Astrocyte (in vitro differentiated cells and primary cell): ENCODE data around the gene HMCN2. TPM values are rescaled to one million over a fixed set of nuclear protein-coding genes. Genes with fewer than 3 reads are reported as not detected.
A peak's percentile ranks its signal among the peaks of the same experiment; 100 is the strongest.

Source experiments
- DNase-seq: peaks from one replicate; pipeline ENCODE4 v3.0.0-alpha.2; 2010; ENCODE audit warnings: low read depth
- FAIRE-seq: peaks from 2 replicates; lab custom pipeline; 2011; peaks lifted over from hg19 to GRCh38; lab: Jason Lieb, UNC
- H2AFZ ChIP-seq: 2 replicates; pipeline ENCODE4 v1.6.0; 2012; ENCODE audit warnings: low read depth, low read length, inconsistent platforms
- H3K27ac ChIP-seq: 2 replicates; pipeline ENCODE4 v1.5.1; 2011; ENCODE audit warnings: low read depth, low read length, inconsistent platforms
- H3K27me3 ChIP-seq: 2 replicates; pipeline ENCODE4 v1.6.0; 2011; ENCODE audit warnings: low read length, inconsistent platforms; ENCODE audit not compliant: insufficient read depth
- H3K36me3 ChIP-seq: 2 replicates; pipeline ENCODE4 v1.5.1; 2011; ENCODE audit warnings: low read length, inconsistent platforms; ENCODE audit not compliant: insufficient read depth
- H3K4me1 ChIP-seq: 2 replicates; pipeline ENCODE4 v1.5.1; 2011; ENCODE audit warnings: low read length, inconsistent platforms; ENCODE audit not compliant: insufficient read depth
- H3K4me2 ChIP-seq: 2 replicates; pipeline ENCODE4 v1.6.0; 2012; ENCODE audit warnings: low read length, inconsistent platforms
- H3K4me3 ChIP-seq: 2 replicates; pipeline ENCODE4 v1.5.1; 2011; ENCODE audit warnings: low read depth, mild to moderate bottlenecking, low read length, inconsistent platforms; ENCODE audit not compliant: insufficient read depth
- H3K79me2 ChIP-seq: 2 replicates; pipeline ENCODE4 v1.6.0; 2012; ENCODE audit warnings: mild to moderate bottlenecking, low read length, inconsistent platforms; ENCODE audit not compliant: insufficient read depth
- H3K9ac ChIP-seq: 2 replicates; pipeline ENCODE4 v1.6.0; 2012; ENCODE audit warnings: mild to moderate bottlenecking, low read length, inconsistent platforms
- H3K9me3 ChIP-seq: 2 replicates; pipeline ENCODE4 v1.5.1; 2012; ENCODE audit warnings: low read depth, mild to moderate bottlenecking, low read length, inconsistent platforms; ENCODE audit not compliant: insufficient read depth
- H4K20me1 ChIP-seq: 2 replicates; pipeline ENCODE4 v1.6.0; 2012; ENCODE audit warnings: low read length, inconsistent platforms; ENCODE audit not compliant: insufficient read depth
- H3K27ac Mint-ChIP-seq: one replicate; pipeline ENCODE4 v1.8.0; 2021; ENCODE audit warnings: mild to moderate bottlenecking, mixed read lengths; ENCODE audit not compliant: unreplicated experiment
- H3K27me3 Mint-ChIP-seq: one replicate; pipeline ENCODE4 v1.8.0; 2021; ENCODE audit warnings: low read depth, mixed read lengths; ENCODE audit not compliant: unreplicated experiment
- H3K36me3 Mint-ChIP-seq: one replicate; pipeline ENCODE4 v1.8.0; 2021; ENCODE audit warnings: low read depth, mixed read lengths; ENCODE audit not compliant: unreplicated experiment
- H3K4me1 Mint-ChIP-seq: one replicate; pipeline ENCODE4 v1.8.0; 2021; ENCODE audit warnings: low read depth, mixed read lengths; ENCODE audit not compliant: unreplicated experiment
- H3K4me3 Mint-ChIP-seq: one replicate; pipeline ENCODE4 v1.8.0; 2021; ENCODE audit warnings: mild to moderate bottlenecking, moderate library complexity, mixed read lengths; ENCODE audit not compliant: unreplicated experiment
- H3K9me3 Mint-ChIP-seq: one replicate; pipeline ENCODE4 v1.8.0; 2021; ENCODE audit warnings: mild to moderate bottlenecking, mixed read lengths; ENCODE audit not compliant: unreplicated experiment
- CTCF ChIP-seq: IDR thresholded peaks from 2 replicates; pipeline ENCODE4 v1.5.1; 2011; ENCODE audit warnings: low read depth, mild to moderate bottlenecking, inconsistent platforms, low read length, moderate library complexity; ENCODE audit not compliant: insufficient read depth
- EZH2 ChIP-seq: IDR thresholded peaks from 2 replicates; pipeline ENCODE4 v1.6.1; 2012; ENCODE audit warnings: mild to moderate bottlenecking, low read length, inconsistent platforms; ENCODE audit not compliant: insufficient read depth
- total RNA-seq: library from RNA; stranded (reverse); gene quantifications from 2 replicates; pipeline ENCODE4 v1.2.1, GENCODE V29; 2021

Gene HMCN2
- total RNA-seq, 1 donor from 2014 or later, result 1.6 TPM

GRCh38 chr9:130235558-130236435 is 29.8 kb upstream of the HMCN2 start:
- Histone ChIP-seq H3K4me3 (no peak overlapping the region), H3K4me1 (peaks cover 22% of the 10 kb centered on the region), H3K9ac (peak overlapping the region; percentile 31), H3K4me2 (peak overlapping the region; percentile 41), H3K79me2 (no peaks in the 10 kb centered on the region), H3K27me3 (no peaks in the 10 kb centered on the region), H3K27ac (no peak overlapping the region), H3K9me3 (no peaks in the 10 kb centered on the region), H3K36me3 (peaks cover 7% of the 10 kb centered on the region), H4K20me1 (peaks cover 53% of the 10 kb centered on the region), H2AFZ (no peak overlapping the region)
- Mint-ChIP-seq H3K4me3 (no peak overlapping the region), H3K9me3 (no peaks in the 10 kb centered on the region), H3K27me3 (no peaks in the 10 kb centered on the region), H3K4me1 (peaks cover 13% of the 10 kb centered on the region), H3K36me3 (peaks cover 8% of the 10 kb centered on the region), H3K27ac (peak overlapping the region; percentile 34)
- TF ChIP-seq EZH2, result no peak
- TF ChIP-seq CTCF, result peak; percentile 81
- no peak for DNase-seq
- no peak for FAIRE-seq

GRCh38 chr9:130236436-130236985 is 29.0 kb upstream of the HMCN2 start:
- TF ChIP-seq CTCF (no peak), EZH2 (no peak)
- FAIRE-seq (no peak), DNase-seq (no peak)
- H2AFZ ChIP-seq, result no peak overlapping the region
- no peaks in the 10 kb centered on the region for H3K79me2 ChIP-seq
- H3K4me1 ChIP-seq, result peaks cover 22% of the 10 kb centered on the region
- Mint-ChIP-seq H3K36me3 (peaks cover 8% of the 10 kb centered on the region), H3K27me3 (no peaks in the 10 kb centered on the region), H3K4me3 (no peak overlapping the region), H3K9me3 (no peaks in the 10 kb centered on the region), H3K27ac (no peak overlapping the region), H3K4me1 (peaks cover 14% of the 10 kb centered on the region)
- no peak overlapping the region for H3K9ac ChIP-seq
- H3K36me3 ChIP-seq, result peaks cover 7% of the 10 kb centered on the region
- no peaks in the 10 kb centered on the region for H3K27me3 ChIP-seq
- H3K27ac ChIP-seq, result no peak overlapping the region
- H3K4me3 ChIP-seq, result no peak overlapping the region
- no peaks in the 10 kb centered on the region for H3K9me3 ChIP-seq
- H3K4me2 ChIP-seq, result no peak overlapping the region
- peaks cover 49% of the 10 kb centered on the region for H4K20me1 ChIP-seq

- H3K4me2 ChIP-seq, result no peak overlapping the region
- H3K4me1 Mint-ChIP-seq, result peaks cover 14% of the 10 kb centered on the region
- H3K27ac ChIP-seq, result no peak overlapping the region
- no peaks in the 10 kb centered on the region for H3K9me3 ChIP-seq
- H3K36me3 Mint-ChIP-seq, result peaks cover 8% of the 10 kb centered on the region
- TF ChIP-seq EZH2 (no peak), CTCF (no peak)
- H3K9me3 Mint-ChIP-seq, result no peaks in the 10 kb centered on the region
- H3K27ac Mint-ChIP-seq, result no peak overlapping the region
- H3K36me3 ChIP-seq, result peaks cover 7% of the 10 kb centered on the region
- H3K4me1 ChIP-seq, result peaks cover 22% of the 10 kb centered on the region
- H4K20me1 ChIP-seq, result peaks cover 43% of the 10 kb centered on the region
- no peaks in the 10 kb centered on the region for H3K27me3 ChIP-seq
- H3K27me3 Mint-ChIP-seq, result no peaks in the 10 kb centered on the region
- no peak for FAIRE-seq
- DNase-seq, result no peak
- no peak overlapping the region for H3K4me3 Mint-ChIP-seq
- no peak overlapping the region for H3K9ac ChIP-seq
- H3K4me3 ChIP-seq, result no peak overlapping the region
- H3K79me2 ChIP-seq, result no peaks in the 10 kb centered on the region
- no peak overlapping the region for H2AFZ ChIP-seq
Observed at GRCh38 chr9:130237076-130237475, 28.5 kb upstream of the HMCN2 start.
